ENCODE data around the gene FOXG1. TPM values are rescaled to one million over a fixed set of nuclear protein-coding genes. Genes with fewer than 3 reads are reported as not detected.

FOXG1 gene
- total RNA-seq, 1 experiment from 2014 or later = not detected

DNA sequence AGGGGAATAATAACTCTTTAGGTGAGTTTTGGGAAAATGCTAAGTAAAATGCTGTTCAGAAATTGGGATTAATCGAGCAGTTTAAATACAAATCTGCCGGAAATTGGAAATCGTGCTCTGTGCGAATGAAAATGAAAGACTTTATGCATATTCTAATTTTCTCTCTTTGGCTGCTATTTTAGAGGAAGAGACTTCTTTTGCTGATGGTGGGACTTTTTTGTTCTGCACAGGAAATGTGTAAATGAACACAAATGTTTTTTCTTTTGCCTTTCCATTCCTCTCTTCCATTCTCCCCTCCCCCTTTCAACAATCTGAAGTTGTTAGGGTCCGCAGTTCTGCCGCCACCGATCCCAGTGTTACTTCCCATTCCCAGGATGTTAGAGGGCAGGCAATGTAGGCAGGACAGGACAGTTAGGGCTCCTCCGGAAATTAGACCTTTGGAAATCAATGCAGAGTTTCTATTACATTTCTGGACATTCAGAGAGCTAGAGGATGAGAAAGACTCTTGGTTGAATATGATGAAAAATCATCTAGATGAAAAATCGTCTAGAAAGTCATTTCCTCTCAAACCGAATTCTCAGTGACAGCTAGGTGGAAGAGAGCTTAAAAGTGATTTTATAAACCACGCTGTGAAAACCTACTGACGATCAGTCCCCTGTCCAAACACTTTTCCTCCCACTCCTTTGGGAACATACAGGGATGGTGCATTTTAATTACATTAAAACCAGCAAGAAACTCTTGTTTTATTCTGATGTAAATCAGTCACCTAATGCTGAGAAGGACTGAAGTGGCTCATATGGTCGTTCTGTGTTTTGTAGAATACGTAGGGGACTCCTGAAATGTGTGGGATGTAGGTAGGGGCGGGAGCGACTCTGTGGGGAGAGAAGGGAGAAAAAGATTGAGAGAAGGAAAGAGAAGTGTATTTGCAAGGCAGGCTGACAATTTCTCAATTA lies 17.8 kb downstream of the FOXG1 start:
- intact Hi-C loops (cut with micrococcal nuclease) = no loop called here
- Histone ChIP-seq H2AFZ (ENCODE audit: low read depth, low read length, poor library complexity, severe bottlenecking) (no peak overlapping the region), H3K27ac (ENCODE audit: low read depth, low read length) (no peak overlapping the region), H3K36me3 (ENCODE audit: control insufficient read depth in 1 of 2, insufficient read depth in 2 of 2, low read length in 2 of 2) (no peaks in the 10 kb centered on the region), H3K9me3 (ENCODE audit: control insufficient read depth in 1 of 2, insufficient read depth in 1 of 2, low read depth in 1 of 2, low read length in 2 of 2) (peaks cover 4 to 27% of the 10 kb centered on the region in 2 experiments; a peak in 2 of 4 replicates), H3K9ac (ENCODE audit: low read length) (no peak overlapping the region), H3K4me1 (ENCODE audit: control insufficient read depth in 1 of 2, insufficient read depth in 2 of 2, low read length in 2 of 2) (no peaks in the 10 kb centered on the region), H4K20me1 (ENCODE audit: insufficient read depth) (no peaks in the 10 kb centered on the region), H3K4me2 (ENCODE audit: low read length) (no peak overlapping the region), H3K79me2 (ENCODE audit: insufficient read depth, low read length) (no peaks in the 10 kb centered on the region), H3K27me3 (ENCODE audit: insufficient read depth, low read length) (no peaks in the 10 kb centered on the region), H3K9me2 (ENCODE audit: insufficient read depth) (no peaks in the 10 kb centered on the region), H3K4me3 (replicated peaks in 1 of 2; ENCODE audit: low read depth in 1 of 2, low read length in 2 of 2) (no peak overlapping the region)
- ChIA-PET CTCF (no interaction called here), POLR2A (no interaction called here), RAD21 (ENCODE audit: low non-redundant PET in 1 of 2, low total read pairs in 2 of 2, uncharacterized antibody in 2 of 2, unreplicated experiment in 2 of 2) (no interaction called here)
- DNase-seq (ENCODE audit: low read depth, low spot score) (no peak), ATAC-seq (no peak)
- TF ChIP-seq CEBPB (IDR thresholded peaks at IDR 0.05; ENCODE audit: low read depth) = no peak
- TF ChIP-seq, protein P1, sequence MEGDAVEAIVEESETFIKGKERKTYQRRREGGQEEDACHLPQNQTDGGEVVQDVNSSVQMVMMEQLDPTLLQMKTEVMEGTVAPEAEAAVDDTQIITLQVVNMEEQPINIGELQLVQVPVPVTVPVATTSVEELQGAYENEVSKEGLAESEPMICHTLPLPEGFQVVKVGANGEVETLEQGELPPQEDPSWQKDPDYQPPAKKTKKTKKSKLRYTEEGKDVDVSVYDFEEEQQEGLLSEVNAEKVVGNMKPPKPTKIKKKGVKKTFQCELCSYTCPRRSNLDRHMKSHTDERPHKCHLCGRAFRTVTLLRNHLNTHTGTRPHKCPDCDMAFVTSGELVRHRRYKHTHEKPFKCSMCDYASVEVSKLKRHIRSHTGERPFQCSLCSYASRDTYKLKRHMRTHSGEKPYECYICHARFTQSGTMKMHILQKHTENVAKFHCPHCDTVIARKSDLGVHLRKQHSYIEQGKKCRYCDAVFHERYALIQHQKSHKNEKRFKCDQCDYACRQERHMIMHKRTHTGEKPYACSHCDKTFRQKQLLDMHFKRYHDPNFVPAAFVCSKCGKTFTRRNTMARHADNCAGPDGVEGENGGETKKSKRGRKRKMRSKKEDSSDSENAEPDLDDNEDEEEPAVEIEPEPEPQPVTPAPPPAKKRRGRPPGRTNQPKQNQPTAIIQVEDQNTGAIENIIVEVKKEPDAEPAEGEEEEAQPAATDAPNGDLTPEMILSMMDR (IDR thresholded peaks at IDR 0.05 in 2 of 3, conservative IDR thresholded peaks at IDR 0.05 in 1 of 3; ENCODE audit: borderline replicate concordance in 1 of 3, insufficient read depth in 1 of 3, low read depth in 2 of 3, low read length in 2 of 3) = no peak
- TF ChIP-seq, protein P2, sequence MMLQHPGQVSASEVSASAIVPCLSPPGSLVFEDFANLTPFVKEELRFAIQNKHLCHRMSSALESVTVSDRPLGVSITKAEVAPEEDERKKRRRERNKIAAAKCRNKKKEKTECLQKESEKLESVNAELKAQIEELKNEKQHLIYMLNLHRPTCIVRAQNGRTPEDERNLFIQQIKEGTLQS (IDR thresholded peaks at IDR 0.05) = no peak
- no peak for TF ChIP-seq POLR2AphosphoS5 (IDR thresholded peaks at IDR 0.05; ENCODE audit: low read depth, low read length)
- TF ChIP-seq SIN3A (IDR thresholded peaks at IDR 0.05; ENCODE audit: low read depth) = no peak
- no peak for TF ChIP-seq YY1 (IDR thresholded peaks at IDR 0.05; ENCODE audit: extremely low read depth, insufficient replicate concordance, low read depth, low read length)
- TF ChIP-seq JUND (IDR thresholded peaks at IDR 0.05) = no peak
- TF ChIP-seq SP1 (IDR thresholded peaks at IDR 0.05; ENCODE audit: low read depth) = no peak
- TF ChIP-seq ZNF274 (IDR thresholded peaks at IDR 0.05; ENCODE audit: low read depth, low read length) = no peak
- TF ChIP-seq, protein P3, sequence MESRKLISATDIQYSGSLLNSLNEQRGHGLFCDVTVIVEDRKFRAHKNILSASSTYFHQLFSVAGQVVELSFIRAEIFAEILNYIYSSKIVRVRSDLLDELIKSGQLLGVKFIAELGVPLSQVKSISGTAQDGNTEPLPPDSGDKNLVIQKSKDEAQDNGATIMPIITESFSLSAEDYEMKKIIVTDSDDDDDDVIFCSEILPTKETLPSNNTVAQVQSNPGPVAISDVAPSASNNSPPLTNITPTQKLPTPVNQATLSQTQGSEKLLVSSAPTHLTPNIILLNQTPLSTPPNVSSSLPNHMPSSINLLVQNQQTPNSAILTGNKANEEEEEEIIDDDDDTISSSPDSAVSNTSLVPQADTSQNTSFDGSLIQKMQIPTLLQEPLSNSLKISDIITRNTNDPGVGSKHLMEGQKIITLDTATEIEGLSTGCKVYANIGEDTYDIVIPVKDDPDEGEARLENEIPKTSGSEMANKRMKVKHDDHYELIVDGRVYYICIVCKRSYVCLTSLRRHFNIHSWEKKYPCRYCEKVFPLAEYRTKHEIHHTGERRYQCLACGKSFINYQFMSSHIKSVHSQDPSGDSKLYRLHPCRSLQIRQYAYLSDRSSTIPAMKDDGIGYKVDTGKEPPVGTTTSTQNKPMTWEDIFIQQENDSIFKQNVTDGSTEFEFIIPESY (IDR thresholded peaks at IDR 0.05; ENCODE audit: extremely low read depth, insufficient replicate concordance, low read length) = no peak
- TF ChIP-seq TCF7L2 (IDR thresholded peaks at IDR 0.05; ENCODE audit: borderline replicate concordance, extremely low read depth, insufficient read depth, insufficient read length) = no peak
- TF ChIP-seq EZH2 (IDR thresholded peaks at IDR 0.05) = no peak
- no TSS peak for BruUV-seq (replicated peaks)

Measured in HCT116 (cell line).